GM19452 (cell line): ENCODE data around the gene RAP1GAP.

Source experiments
- ATAC-seq: cut with Tn5 transposase; IDR thresholded peaks from one replicate; pipeline ENCODE4 v1.9.1; 2021; ENCODE audit not compliant: unreplicated experiment

RAP1GAP gene

DNA sequence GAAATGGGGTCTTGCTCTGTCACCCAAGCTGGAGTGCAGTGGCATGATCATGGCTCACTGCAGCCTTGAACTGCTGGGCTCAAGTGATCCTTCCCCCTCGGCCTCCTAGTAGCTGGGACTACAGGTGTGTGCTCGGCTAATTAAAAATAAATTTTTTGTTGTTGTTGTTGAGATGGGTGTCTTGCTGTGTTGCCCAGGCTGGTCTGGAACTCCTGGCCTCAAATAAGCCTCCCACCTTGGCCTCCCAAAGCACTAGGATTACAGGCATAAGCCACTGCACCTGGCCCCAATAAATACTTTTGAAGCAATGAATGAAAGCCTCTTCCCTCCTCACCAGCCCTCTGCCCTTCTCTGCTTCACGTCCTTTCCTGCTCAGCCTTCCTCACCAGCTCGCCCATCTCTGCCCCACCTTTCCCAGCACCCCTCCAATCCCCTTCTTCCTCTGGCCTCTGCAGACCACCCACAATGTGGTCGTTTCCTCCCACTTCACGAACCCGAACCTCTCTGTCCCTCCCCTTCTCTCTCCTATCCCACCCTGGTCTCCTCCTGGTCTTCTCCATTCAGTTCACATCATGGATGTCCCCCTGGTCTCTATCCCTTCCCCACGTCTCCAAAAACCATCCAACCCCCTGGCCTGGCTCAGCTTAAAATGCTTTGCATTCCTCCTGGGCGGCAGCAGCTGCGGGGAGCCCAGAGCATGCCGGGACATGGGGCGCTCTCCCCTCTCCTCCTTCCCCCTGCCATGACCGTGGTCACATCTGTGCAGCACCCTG is 38.4 kb downstream of the RAP1GAP start:
- no peak for ATAC-seq

GRCh38 chr1:21629971-21630370 is 39.2 kb downstream of the RAP1GAP start:
- ATAC-seq: no peak

DNA sequence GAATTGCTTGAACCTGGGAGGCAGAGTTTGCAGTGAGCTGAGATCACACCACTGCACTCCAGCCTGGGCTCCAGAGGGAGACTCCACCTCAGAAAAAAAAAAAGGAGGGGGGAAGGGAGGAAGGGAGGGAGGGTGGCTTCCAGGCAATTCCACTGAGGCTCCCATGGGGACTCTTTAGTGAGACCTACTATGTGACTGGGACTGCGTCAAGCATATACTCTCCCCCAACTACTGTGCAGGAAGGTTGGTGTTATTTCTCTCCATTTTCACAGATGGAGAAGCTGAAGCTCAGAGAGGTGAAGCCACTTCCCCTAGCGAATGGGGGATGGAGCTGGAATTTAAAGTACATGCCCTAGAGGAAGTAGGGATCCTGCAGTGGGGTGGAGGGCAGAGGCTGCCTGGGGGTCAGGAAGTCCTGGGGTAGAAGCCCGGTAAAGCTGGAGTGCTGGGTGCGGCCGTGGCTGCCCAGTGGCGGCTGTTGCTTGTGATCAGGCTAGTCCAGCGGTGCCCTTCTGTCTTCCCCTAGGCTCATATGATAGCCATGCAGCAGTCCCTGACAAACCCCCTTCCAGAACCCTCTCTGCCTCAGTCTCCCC is 40.3 kb downstream of the RAP1GAP start:
- ATAC-seq: no peak

DNA sequence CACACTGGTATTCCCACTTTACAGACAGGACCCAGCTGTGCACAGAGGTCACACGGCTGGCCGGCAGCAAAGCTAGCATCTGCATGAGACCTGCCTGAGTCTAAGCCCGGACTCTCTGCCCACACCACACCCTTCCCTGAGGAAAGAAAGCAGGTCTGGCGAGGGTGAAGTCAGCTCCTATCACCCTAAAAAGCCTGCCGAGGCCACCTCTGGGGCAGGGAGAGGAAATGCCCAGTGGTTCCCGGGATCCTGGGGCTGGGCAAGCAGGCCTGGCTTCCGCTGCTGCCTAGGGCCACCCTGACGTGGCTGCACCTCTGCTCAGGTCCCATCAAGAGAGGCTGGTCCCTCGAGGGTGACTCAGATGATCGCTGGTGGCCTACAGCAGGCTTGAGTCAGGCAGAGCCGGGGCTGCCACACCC is 42.2 kb downstream of the RAP1GAP start:
- no peak for ATAC-seq

GRCh38 chr1:21625390-21626190 is 43.6 kb downstream of the RAP1GAP start:
- no peak for ATAC-seq

DNA sequence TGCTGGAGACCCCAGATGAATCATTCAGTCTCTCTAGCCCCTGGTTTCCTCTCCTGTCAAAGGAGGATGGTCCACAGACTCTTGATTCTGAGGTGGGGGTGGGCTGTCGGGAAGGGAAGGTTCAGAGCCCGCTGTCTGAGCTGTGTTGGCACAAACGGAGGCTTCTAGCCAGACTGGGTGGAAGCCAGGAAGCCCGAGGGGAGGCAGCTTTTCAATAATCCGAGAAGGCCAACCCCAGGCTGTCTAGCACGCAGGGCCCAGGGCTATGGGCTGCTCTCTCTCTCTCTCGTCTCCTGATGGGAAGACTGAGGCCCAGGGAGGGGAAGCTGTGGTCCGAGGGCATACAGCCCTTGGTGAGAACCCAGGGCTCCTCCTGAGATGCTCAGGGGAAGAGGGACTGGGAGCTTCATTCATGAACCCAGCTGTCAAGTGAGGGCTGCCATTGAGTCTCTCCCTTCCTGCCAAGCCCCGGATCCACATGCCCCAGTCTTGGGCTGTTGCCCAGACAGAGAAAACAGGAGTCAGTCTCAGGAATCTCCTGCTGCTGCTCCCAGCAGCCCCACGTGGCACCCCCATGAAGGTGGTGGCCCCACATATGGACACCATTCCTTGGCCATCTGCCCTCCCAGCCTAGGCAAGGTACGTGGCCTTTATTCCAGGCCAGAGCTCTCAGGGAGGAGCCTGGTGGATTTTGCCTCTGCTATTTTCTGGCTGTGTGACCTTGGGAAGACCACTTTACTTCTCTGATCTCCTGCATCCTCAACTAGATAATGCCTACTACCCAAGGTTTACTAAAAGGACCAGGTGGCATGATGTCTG is 44.4 kb downstream of the RAP1GAP start:
- ATAC-seq: no peak

DNA sequence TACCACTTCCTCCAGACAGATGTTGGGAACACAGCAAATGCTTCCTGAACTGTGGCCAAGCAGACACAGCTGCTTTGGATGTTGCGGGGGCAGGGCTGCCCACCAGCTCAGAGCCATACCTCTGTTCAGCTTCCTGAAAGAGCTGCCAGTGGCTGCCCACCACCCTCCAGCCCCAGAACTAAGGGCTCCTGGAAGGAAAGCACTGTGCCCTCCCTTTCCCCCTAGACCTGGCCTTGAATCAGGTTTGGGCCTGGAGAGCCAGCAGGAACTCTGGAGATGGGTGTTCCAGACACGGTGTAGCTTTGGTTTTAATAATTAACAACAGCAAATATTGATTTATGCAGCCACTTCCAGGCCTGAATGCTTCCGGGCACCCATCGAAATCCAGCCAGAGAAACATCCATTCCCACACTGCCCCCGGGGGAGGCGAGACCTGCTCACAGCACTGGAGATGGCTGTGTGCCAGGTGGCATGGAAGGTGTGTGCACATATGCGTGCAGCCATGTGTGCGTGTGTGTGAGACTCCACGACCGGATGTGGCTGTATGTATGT is 45.7 kb downstream of the RAP1GAP start:
- no peak for ATAC-seq

- no peak for ATAC-seq
These were observed 46.5 kb downstream of the RAP1GAP start for GRCh38 chr1:21622466-21623315.

GRCh38 chr1:21621761-21622436 is 47.3 kb downstream of the RAP1GAP start:
- no peak for ATAC-seq

- ATAC-seq: no peak
These were observed 48.1 kb downstream of the RAP1GAP start for GRCh38 chr1:21621051-21621450.

DNA sequence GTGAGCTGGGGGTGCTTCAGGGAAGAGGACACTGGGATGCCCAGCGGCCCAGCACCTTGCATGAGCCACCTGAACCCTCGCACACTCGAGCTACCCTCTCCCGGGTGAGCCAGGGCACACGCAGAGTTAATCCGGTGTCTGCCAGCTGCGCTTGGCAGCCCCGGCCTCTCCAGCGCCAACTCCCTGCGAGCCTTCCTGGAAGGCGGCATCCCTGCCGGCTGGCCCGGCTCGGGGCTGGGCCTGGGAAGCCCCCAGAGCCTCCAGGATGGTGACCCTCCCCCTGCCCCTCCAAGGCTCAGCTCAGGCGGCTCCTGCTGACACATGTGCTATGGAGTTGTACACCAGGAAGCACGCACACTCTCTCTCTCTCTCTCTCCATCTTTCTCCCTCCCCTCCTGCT is 48.7 kb downstream of the RAP1GAP start:
- no peak for ATAC-seq

DNA sequence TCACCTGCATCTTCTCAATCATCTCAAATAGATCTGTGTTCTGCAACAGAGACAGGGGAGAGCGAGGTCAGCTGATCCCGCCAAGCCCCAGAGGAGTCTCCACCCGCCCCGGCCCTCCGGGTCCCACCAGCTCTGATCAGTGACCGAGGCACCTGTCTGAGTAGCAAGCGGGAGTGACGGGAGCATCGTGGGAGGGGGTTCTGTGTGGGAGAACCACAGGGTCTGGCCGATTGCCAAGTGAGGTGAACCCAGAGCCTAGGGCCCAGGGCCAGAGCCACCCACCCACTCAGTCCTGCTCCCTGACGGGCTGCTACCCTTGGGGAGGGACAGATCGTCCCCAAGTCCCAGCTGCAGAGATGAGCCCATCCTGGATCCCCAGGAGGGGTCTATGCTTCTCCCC is 49.1 kb downstream of the RAP1GAP start:
- ATAC-seq: no peak

DNA sequence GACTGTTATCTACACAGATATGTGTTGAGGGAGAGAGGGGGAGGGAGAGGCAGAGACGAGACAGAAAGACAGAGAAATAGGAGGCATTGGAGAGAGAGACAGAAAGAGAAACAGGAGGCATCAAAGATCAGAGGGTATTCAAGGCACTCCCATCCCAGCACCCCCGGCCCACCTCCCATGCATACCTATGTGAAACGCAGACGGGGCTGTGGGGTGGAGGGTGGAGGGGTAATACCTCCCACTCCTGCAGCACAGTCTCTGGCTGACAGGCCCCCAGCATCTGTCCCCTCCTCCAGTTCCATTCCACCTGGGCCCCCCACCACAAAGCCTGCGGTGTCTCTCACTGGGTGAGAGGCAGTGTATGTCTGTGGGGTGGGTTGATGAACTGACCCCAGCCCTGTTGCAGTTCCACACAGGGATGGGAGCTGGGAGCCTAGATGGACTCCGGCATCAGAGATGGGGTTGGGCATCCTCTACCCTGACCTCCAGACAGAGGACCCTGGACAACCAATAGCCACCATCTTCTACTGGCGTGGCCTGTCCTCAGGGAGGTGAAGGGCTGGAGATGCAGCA is 49.7 kb downstream of the RAP1GAP start:
- ATAC-seq: no peak

DNA sequence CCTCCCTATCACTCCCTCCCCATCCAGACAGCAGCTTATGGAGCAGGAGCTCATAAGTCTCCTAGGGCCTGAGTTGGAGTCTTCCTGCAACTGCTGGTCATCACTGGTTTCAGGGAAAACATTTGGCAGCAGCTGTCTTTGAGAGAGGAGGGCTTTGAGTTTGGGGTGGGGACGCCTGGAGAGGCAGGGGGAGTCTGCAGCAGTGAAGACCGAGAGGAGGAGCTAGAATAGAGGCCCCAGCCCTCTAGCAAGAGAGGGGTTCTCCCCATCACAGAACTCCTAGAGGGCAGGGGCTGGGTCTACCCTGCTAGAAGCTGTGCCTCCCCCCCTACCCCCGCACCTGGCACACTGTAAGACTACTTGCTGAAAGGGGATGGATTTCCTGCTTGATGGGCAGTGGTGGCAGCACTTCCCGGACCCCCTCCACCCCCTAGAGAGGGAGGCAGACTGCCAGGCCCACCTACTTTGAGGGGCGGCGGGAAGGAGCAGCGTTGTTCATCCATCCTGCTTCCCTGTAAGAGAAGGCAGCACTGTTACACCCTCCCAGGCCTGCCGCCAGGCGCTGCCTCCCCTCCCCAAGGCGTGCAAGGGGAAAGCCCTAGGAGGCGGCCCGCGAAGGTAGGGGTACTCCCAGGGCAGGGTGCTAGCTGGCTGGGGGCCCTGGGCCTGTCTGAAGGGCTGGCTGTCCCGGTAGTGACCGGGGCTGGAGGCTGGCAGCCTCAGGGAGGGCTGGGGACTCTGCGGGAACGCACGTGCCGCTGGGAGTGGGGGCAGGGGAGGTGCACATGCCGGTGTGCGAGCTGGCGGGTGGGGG is 50.4 kb downstream of the RAP1GAP start:
- no peak for ATAC-seq

DNA sequence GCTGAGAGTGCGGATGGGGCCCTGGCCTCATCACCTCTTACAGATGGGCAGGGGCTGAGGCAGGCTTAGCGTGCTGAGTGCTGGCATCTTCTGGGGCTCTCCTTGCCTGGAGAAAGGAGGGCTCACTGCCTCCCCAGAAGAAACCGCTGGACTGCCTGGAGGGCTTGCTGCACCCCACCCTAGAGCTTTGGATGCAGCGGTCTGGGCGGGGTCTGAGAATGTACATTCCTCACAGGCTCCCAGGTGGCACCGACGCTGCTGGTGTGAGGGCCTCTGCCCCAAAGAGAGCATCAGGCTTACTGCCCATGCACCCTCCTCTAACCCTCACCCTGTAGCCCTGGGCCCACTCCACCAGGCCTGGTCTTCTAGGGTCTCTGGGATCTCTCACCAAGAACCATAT is 51.1 kb downstream of the RAP1GAP start:
- ATAC-seq: no peak

DNA sequence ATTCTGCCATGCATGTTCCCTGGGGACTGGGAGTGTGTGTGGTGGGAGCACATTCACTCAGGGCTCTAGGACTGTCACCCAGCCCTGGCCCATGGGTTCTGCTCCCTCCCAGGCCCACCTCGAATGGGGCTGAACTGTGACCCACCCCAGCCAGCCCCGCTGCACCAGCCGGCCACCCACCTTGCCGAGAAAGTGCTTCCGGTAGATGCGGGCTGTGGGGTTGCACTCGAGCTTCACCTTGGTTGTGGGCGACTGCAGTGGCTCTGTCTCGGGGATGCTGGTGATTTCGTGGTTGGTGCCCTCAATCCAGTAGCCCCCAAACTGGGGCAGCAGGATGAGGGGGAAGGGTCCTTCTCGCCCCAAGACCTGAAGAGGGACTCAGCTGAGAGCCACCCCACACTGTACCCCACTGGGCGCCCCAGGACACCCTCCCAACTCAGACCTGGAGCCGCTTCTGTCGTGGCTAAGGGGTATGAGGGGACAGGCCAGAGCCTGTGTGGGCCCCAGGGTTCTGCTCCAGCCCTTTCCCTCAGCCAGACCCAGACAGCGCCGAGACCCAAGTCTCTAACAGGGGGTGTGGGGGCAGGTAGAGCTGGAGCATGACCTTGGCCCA is 51.9 kb downstream of the RAP1GAP start:
- ATAC-seq: no peak

DNA sequence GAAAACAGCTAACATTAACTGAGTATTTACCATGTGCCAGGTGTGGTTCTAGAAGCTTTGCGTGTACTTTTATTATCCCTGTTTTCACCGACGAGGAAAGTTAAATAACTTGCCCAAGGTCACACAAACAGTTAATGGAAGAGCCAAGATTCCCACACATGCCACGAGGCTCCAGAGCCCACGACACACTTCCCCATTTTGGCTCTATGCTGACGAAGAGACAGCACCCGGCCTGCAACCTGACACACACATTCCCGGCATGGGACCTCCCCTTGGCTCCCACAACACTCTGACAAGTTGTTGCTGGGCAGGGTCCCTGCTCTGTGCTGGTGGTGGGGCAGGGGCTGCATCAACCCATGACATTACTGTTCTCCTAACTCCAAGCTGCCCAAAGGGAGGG is 52.8 kb downstream of the RAP1GAP start:
- ATAC-seq: no peak
